ENCODE measurements around the gene EPHA1. TPM values are rescaled to one million over a fixed set of nuclear protein-coding genes. Genes with fewer than 3 reads are reported as not detected.

EPHA1 gene
- total RNA-seq, 1 donor from 2014 or later: not detected

- no peaks in the 10 kb centered on the region for H3K36me3 ChIP-seq
- H3K27me3 ChIP-seq (ENCODE audit: low read depth): no peaks in the 10 kb centered on the region
- H3K27ac ChIP-seq (replicated peaks): no peak overlapping the region
- no peaks in the 10 kb centered on the region for H3K4me1 ChIP-seq
- H3K4me3 ChIP-seq: no peak overlapping the region
- TF ChIP-seq, protein P1, sequence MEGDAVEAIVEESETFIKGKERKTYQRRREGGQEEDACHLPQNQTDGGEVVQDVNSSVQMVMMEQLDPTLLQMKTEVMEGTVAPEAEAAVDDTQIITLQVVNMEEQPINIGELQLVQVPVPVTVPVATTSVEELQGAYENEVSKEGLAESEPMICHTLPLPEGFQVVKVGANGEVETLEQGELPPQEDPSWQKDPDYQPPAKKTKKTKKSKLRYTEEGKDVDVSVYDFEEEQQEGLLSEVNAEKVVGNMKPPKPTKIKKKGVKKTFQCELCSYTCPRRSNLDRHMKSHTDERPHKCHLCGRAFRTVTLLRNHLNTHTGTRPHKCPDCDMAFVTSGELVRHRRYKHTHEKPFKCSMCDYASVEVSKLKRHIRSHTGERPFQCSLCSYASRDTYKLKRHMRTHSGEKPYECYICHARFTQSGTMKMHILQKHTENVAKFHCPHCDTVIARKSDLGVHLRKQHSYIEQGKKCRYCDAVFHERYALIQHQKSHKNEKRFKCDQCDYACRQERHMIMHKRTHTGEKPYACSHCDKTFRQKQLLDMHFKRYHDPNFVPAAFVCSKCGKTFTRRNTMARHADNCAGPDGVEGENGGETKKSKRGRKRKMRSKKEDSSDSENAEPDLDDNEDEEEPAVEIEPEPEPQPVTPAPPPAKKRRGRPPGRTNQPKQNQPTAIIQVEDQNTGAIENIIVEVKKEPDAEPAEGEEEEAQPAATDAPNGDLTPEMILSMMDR (IDR thresholded peaks at IDR 0.05; ENCODE audit: borderline replicate concordance): no peak
- DNase-seq: no peak
- no peaks in the 10 kb centered on the region for H3K9me3 ChIP-seq (replicated peaks)
- intact Hi-C loops (cut with micrococcal nuclease): no loop called here
These were observed 45.5 kb upstream of the EPHA1 start for GRCh38 chr7:143454091-143454680.

GRCh38 chr7:143452495-143452894 lies 43.8 kb upstream of the EPHA1 start:
- TF ChIP-seq, protein P1 (IDR thresholded peaks at IDR 0.05; ENCODE audit: borderline replicate concordance): no peak
- Histone ChIP-seq H3K27ac (replicated peaks) (no peak overlapping the region), H3K4me3 (no peak overlapping the region), H3K27me3 (ENCODE audit: low read depth) (peaks cover 11% of the 10 kb centered on the region), H3K4me1 (no peaks in the 10 kb centered on the region), H3K9me3 (replicated peaks) (no peaks in the 10 kb centered on the region), H3K36me3 (no peaks in the 10 kb centered on the region)
- intact Hi-C loops (cut with micrococcal nuclease): no loop called here
- no peak for DNase-seq

- H3K4me3 ChIP-seq: no peak overlapping the region
- no peaks in the 10 kb centered on the region for H3K36me3 ChIP-seq
- TF ChIP-seq, protein P1 (IDR thresholded peaks at IDR 0.05; ENCODE audit: borderline replicate concordance): no peak
- H3K27me3 ChIP-seq (ENCODE audit: low read depth): peaks cover 18% of the 10 kb centered on the region
- H3K4me1 ChIP-seq: no peaks in the 10 kb centered on the region
- intact Hi-C loops (cut with micrococcal nuclease): no loop called here
- no peak overlapping the region for H3K27ac ChIP-seq (replicated peaks)
- DNase-seq: no peak
- H3K9me3 ChIP-seq (replicated peaks): no peaks in the 10 kb centered on the region
These were observed 43.1 kb upstream of the EPHA1 start for GRCh38 chr7:143451746-143452145.

GRCh38 chr7:143451122-143451521 lies 42.5 kb upstream of the EPHA1 start:
- Histone ChIP-seq H3K27ac (replicated peaks) (no peak overlapping the region), H3K4me1 (no peaks in the 10 kb centered on the region), H3K9me3 (replicated peaks) (no peaks in the 10 kb centered on the region), H3K36me3 (no peaks in the 10 kb centered on the region), H3K27me3 (ENCODE audit: low read depth) (peaks cover 25% of the 10 kb centered on the region), H3K4me3 (no peak overlapping the region)
- intact Hi-C loops (cut with micrococcal nuclease): no loop called here
- DNase-seq: no peak
- TF ChIP-seq, protein P1 (IDR thresholded peaks at IDR 0.05; ENCODE audit: borderline replicate concordance): no peak

GRCh38 chr7:143449793-143450192 lies 41.1 kb upstream of the EPHA1 start:
- H3K9me3 ChIP-seq (replicated peaks): no peaks in the 10 kb centered on the region
- H3K27me3 ChIP-seq (ENCODE audit: low read depth): peaks cover 33% of the 10 kb centered on the region
- no peak overlapping the region for H3K4me3 ChIP-seq
- TF ChIP-seq, protein P1 (IDR thresholded peaks at IDR 0.05; ENCODE audit: borderline replicate concordance): no peak
- H3K36me3 ChIP-seq: no peaks in the 10 kb centered on the region
- intact Hi-C loops (cut with micrococcal nuclease): no loop called here
- H3K4me1 ChIP-seq: no peaks in the 10 kb centered on the region
- H3K27ac ChIP-seq (replicated peaks): no peak overlapping the region
- DNase-seq: no peak

Measured in left ventricle myocardium inferior (tissue), 1 donor.